Renal pelvis (tissue), 4 donors: ENCODE measurements around the gene RAB5IF. TPM values are rescaled to one million over a fixed set of nuclear protein-coding genes. Genes with fewer than 3 reads are reported as not detected.
"Not testable (repeated sequence)": the region's sequence is repeated elsewhere in the genome, so short reads cannot be mapped to it uniquely, and the experiment has no call there.

Source experiments
- DNase-seq: peaks from one replicate; pipeline ENCODE4 v3.0.0-alpha.2; 2013
- polyA plus RNA-seq, 3 donors: library from polyadenylated mRNA; unstranded; fragments of 120-200 nt; gene quantifications; one replicate each; pipeline ENCODE4 v1.2.1, GENCODE V29; 2013; ENCODE audit not compliant: insufficient read length in 3 of 3

The RAB5IF gene
- polyA plus RNA-seq, 3 donors, result 59.8 to 77.0 (median 62.9) TPM

DNA sequence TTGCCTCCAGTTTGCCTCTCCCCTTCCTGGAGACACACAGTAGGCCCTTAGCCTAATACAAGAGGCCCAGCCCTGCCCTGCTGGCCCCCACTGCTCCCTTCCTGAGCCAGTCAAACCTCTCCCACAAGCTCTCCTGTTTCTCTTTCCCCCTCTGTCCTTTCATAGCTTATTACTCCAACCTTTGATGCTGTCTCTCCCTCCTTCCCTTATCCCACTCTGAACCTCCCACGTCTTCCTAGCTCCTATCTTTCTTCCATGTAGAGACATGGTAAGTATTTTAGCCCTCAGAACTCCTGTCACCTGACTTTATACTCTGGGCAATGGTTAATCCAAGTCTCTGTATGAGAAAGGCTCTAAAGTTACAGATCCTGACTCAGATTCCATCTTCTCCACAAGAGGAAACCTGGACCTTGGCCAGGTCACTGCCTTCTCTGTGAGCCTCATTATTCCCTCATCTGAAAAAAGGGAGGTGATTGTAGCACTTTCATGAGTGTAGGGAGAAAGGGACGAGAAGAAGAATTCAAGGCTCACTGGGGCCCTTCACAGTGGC, 25.5 kb upstream of the RAB5IF start:
- no peak for DNase-seq

DNA sequence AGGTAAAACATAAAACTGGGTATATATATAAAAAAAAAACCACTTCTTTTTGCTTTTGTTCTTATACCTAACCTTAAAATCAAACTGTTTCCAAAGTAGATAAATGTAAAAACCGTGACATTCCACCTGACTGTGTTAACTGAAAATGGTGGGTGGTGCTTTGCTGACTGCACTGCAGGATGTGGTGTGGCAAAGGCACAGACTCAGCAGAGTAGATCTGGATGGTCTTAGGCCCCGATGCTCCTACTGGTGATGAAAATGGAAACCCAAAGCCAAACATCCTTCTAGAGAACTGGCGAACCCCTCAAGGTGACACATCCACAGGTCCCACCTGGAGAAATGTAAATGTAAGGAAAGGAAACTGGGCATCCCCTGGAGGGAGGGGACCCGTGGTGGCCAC, 23.3 kb upstream of the RAB5IF start:
- DNase-seq, result no peak

DNA sequence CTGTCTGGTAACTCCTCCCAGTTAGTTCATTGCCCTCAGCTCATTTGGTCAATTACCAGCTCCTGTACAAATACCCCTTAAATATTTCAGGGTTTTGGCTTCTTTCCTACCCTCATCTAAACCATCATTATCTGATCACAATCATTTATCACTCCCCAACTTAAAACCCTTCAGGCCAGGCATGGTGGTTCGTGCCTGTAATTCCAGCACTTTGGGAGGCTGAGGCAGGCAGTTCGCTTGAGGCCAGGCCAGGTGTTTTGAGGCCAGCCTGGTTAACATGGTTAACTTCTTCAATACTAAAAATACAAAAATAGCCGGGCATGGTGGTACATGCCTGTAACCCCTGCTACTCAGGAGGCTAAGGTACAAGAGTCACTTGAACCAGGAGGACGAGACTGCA, 22.8 kb upstream of the RAB5IF start:
- DNase-seq, result no peak

GRCh38 chr20:36584018-36584481, 21.5 kb upstream of the RAB5IF start:
- no peak for DNase-seq

DNA sequence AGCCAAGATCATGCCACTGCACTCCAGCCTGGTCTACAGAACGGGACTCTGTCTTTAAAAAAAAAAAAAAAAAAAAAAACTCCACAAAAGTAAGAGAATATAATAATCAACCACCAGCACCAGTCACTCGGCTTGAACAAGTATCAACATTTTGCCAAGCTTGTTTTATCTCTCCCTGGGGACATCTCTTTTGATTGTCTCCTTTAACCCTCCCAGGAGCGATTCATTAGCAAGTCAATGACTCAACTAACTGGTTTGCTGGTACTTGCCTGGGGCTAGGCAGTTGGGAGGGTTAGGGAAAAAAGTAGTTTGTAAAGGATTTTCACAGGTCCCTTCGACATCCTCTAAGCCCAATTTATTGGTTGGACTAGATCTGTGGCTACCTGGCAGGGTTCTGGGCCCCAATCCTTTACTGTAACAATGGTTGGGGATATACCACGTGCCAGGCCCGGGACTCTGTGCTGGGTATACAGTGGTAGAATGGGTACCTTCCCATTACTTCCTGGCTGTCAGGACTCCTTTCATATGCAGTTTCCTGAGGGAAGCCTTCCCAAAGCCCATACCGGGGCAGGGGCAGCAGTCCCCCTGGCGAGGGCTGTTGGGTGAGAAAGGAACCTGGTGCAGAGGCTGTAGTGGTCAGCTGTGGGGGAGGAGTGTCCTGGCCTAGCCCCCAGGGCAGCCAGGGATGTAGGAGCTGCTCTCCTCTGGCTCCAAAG, 20.0 kb upstream of the RAB5IF start:
- DNase-seq, result no peak

GRCh38 chr20:36587388-36588070, 18.1 kb upstream of the RAB5IF start:
- DNase-seq, result no peak

DNA sequence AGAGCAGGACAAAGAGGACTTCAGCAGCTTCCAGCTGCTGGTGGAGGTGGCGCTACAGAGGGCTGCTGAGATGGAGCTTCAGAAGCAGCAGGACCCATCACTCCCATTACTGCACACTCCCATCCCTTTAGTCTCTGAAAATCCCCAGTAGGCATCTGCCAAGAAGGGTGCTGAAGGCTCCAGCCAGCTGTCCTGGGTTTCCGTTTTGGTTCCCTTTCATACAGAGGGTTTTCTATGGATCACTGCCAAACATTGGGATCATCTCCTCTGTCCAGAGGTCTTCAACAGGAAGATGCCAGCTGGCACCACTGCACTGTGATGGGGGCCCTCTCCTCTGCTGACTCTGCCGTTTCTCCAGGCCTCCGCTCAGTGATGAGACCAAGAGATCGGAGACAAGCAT, 14.3 kb upstream of the RAB5IF start:
- no peak for DNase-seq

- no peak for DNase-seq
These were observed 13.5 kb upstream of the RAB5IF start for GRCh38 chr20:36591854-36592641.

DNA sequence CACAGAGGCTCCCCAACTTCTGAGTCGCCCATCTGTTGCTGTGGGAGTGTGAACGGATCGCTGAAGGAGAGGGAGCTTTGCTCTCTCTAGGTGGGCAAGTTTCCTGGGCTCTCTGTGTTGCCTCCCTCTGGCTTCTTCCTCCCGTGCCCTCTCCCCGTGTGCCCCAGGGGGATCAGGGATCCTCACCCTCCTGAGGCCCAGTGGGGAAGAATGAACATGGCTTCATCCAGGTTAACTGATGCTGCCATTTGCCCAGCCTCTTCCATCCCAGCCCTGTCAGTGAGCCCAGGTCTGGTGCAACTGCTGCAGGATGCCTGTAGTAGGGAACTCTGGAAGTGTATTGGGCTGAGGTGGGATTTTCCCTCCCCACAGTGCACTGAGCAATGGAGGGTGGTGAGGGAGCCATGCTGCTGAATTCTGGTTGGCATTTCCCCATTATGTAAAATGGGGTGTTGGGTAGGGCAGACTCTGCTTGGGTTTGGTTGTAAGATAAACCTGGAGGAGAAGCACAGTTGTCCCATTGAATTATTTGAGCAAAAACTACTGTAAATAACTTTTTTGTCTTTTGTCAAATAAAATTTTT, 12.1 kb upstream of the RAB5IF start:
- no peak for DNase-seq

DNA sequence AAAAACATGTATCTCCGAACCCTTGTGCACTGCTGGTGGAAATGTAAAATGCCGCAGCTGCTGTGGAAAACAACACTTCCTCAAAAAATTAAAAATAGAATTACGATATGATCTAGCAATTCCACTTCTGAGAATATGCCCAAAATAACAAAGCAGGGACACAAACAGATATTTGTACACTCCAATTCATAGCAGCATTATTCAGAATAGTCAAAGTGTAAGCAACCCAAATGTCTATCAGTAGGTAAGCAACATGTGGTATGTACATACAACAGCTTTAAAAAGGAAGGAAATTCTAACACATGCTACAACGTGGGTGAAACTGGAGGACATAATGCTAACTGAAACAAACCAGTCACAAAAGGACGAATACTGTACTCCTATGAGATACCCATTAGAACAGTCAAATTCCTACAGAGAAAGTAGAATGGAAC, 5.7 kb upstream of the RAB5IF start:
- DNase-seq, result no peak

DNA sequence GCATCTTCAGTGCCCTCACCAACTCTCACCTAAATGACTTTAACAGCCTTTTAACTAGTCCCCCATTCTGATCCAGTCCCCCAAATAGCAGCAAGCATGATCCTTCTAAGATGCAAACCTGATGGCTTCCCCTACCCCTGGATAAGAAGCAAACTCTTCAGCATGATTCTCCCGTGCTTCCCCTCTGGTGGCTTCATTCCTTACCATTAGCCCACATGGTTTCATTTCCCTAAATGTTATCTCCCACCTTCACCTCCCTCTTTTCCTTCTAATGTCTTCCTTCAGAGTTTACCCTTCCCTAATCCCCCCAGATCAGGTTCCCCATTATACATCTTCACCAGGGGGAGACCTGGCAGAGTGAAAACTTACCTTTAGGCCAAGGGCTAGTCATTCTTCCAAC, 4.0 kb upstream of the RAB5IF start:
- DNase-seq, result no peak

- DNase-seq, result no peak
These were observed 604 bp upstream of the RAB5IF start for GRCh38 chr20:36604952-36605398.

DNA sequence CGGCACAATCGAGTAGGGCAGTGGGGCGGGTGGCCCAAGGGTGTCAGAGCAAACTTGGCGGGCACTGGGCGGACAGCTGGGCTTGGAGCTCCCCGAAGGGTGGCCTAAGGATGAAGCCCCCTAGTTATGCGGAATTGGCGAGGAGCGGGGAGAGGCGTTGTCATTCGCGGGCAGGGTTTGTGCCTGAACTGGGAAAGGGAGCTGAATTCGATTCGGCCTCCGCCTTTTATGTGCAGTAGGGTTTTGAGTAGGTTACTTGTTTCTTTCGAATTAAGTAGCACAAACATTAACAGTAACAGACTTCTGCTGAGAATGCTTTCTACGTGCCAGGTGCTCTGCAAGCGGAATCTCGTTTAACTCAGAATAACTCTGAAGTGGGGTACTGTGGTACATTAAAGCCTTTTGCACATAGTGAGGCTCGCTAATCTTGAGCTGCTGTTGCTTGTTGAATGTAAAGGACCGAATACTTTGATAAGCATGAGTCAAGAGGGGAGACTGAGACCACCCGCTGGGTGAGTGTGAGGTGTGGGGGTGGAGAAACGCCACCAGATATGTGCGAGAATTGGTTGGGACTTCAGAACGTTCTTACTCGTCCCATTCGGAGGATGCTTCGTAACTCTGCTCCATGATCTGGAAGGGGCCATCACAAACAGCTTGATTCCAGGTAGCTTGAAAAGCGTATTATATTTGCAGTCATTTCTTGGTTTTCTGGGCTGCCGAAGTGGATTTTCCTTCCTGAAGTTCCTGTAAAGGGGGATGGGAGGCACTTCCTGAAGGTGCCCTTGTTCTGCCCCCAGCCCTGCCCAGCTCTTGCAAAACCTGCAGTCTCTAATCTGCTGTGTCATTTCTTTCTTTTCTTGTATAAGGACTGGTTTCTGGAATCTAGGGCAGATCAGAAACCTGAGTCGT, 833 bp downstream of the RAB5IF start:
- no peak for DNase-seq

DNA sequence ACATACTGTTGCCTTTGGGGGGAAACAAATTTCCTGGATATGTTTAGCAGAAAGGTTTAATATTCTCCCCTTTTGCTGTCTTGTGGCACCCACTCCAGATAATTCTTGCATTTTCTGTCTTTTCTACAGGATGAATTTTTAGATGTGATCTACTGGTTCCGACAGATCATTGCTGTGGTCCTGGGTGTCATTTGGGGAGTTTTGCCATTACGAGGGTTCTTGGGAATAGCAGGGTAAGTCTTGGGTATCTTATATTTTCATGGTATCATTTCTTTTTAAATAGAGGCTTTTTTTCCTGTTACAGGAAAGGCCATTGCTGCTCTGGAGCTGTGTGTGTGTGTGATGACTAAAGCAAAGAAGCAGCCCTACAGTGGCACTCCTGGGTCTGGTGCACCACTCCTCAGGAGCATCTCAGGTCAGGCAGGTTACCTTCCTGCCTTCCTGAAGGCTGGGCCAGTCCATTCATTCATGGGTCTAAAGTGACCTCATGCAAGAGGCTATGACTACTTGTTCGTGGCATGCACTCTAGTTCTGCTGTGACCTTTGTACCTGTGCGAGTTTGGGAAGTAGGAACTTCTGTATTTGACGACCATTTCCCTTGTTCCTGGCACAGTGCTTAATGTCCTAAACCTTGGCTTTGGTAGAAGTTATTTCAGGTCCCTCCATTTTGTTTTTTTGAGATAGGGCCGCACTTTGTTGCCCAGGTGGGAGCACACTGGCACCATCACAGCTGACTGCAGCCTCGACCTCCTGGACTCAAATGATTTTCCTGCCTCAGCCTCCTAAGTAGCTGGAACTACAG, 2.2 kb downstream of the RAB5IF start:
- DNase-seq, result no peak

DNA sequence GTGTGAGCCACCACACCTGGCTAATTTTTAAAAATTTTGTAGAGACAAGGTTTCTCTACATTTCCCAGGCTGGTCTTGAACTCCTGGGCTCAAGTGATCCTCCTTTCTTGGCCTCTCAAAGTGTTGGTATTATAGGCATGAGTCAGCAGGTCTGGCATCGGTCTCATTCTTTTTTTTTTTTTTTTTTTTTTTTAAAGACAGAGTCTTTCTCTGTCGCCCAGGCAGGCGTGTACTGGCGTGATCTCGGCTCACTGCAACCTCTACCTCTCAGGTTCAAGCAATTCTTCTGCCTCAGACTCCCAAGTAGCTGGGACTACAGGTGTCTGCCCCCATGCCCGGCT, 2.8 kb downstream of the RAB5IF start:
- not testable (repeated sequence) for DNase-seq

GRCh38 chr20:36611625-36612024, 6.0 kb downstream of the RAB5IF start:
- DNase-seq, result no peak

DNA sequence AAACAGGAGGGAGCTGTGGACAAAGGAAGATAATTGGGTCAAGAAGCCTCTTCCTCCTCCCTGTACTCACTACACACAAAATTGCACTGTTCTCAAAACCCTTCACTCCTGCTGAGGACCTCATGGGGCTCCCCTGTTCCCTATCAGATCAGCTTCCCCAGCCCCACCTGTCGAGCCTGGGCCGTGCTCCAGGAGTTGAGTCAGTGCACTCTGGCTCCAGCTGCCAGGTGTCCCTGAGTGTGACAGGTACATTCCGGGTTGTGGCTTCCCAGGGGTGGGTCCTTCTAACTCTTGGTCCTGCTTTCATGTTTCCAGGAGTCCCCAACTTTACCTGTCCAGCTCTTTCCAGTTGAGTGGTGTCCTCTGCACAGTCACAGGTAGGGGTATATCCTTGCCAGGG, 8.4 kb downstream of the RAB5IF start:
- DNase-seq, result no peak

DNA sequence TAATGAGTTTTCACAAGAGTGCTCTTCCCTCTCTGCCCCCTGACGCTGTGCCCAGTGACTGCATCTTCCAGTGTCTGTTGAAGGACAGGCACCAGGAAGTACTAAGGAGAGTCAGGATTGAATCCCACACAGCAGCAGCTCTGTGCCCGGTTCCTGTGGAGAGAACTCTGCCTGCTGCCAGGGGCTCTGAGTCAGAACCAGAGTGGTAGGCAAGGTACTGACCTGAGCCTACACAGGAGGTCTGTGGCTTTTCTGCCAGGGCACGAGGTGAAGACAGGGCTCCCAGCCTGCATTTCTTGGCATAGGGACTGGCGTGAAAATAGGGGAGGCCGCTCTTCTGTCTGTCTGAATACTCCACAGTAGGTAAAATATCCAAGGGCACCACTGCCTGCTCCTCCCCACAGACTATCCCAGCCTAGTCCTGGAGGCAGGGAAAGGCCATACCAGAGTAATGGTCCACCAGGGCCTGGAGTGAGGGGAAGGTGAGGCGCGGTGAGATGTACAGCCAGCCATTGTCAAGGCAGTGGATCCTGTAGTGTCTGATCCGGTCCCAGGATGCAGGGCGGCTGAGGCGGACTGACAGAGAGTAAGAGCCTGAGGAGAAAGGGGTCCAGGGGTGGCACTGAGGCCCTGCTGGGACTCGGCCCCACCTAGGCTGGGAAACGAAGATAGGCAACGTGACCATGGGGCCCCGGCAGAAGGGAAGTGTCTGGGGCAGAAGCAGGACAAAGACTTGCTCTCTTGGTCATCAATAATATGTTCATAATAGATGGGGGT, 9.4 kb downstream of the RAB5IF start:
- no peak for DNase-seq

- DNase-seq, result no peak
These were observed 15.3 kb downstream of the RAB5IF start for GRCh38 chr20:36620917-36621316.
